HG02642 (cell line): ENCODE data around the gene PHC1.
"Not testable (repeated sequence)": the region's sequence is repeated elsewhere in the genome, so short reads cannot be mapped to it uniquely, and the experiment has no call there.

Experiments used
- ATAC-seq: cut with Tn5 transposase; IDR thresholded peaks from one replicate; pipeline ENCODE4 v1.9.1; 2021; ENCODE audit warnings: mild to moderate bottlenecking; ENCODE audit not compliant: unreplicated experiment, poor library complexity

PHC1 gene

DNA sequence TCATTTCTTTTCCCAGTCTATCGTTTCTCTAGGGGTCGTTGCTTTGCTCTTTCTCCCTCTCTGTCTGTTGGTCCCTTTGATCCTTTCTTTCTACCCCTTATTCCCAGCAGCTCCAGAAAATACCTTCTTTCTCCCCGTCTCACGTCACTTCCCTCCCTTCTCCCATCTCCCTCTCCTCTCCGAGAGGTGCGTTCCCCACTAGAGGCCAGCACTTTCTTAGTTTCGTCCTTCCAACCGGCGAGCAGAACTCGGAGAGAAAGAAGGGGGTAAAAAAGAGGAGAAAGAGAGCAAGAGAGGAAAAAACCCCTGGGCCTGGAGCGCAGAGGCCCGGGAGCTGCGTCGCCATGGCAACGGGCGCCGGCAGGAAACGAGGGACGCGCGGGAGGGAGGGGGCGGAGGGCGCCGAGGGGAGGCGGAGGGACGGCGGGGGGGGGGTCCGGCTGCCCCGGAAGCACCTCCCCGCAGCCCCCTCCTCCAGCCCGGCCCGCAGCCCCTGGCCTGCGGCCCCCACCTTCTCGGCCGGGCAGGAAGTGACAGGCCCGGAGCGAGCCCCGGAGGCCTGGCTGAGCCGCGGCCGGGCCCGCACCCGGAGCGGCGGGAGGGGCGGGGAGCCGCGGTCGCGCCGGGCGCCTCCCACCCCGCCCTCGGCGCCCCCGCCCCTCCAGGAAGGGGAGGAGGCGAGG is at the start of gene PHC1:
TSS of gene PHC1 (plus strand) at position 477 of the 683 bp plus-strand sequence. CDS start 3,169 bp downstream, outside the sequence.
- peak; percentile 78 for ATAC-seq

DNA sequence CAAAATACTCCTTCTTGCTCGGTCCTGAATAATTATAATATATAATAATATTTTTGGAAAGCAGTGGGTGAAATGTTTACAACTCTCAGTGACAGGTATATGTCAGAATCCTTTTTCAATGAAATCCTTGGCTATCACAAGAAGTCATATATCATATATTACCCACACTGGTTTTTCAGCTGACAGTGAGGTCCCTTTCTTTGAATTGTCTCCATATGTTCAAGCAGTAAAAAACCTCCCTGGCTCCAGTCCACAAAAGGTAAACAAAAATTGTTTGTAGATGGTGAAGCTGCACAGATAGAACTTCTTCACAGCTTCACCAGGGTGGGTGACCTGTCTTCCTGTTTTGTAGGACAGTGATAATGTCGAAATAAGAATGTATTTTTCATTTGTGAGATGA is 47.9 kb upstream of the PHC1 start:
- no peak for ATAC-seq

- ATAC-seq = no peak
These were observed 47.3 kb upstream of the PHC1 start for GRCh38 chr12:8867009-8867408.

GRCh38 chr12:8867786-8868185 is 46.5 kb upstream of the PHC1 start:
- no peak for ATAC-seq

DNA sequence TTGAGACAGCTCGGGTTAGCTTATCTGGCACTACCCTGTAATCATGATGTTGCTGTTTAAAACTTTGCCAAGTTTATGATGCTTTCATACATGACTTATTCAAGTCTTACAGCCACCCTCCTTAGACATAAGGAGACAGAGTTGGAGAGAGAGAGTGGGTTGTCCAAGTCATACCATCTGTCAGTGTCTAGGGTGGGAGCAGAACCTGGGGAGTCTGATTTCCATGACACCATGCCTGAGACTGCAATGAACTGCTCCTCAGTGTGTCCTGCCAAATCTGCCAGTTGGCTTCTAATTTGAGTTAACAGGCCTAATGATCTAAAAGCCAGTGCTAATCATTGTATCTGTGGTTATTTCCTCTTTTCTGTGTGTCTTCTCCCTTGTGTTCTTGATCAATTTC is 43.7 kb upstream of the PHC1 start:
- no peak for ATAC-seq

DNA sequence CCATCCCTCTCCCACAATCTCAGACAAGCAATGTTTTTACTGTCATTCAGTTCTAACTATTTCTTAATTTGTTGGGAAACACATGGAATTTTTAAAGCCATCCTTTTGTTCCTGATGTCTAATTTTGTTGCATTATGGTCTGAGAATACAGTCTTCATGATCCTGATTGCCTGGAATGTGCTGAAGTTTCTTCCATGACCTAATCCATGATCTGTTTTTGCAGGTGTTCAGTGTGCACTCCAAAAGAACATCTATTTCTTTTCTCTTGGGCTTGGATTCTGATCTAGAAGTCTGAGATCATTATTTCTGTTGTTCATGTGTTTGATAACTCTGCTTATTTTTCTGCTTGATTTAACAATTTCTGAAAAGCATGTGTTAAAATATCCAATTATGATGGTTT is 43.2 kb upstream of the PHC1 start:
- ATAC-seq = no peak

GRCh38 chr12:8876887-8877286 is 37.4 kb upstream of the PHC1 start:
- ATAC-seq = no peak

- no peak for ATAC-seq
These were observed 27.6 kb upstream of the PHC1 start for GRCh38 chr12:8886502-8887284.

DNA sequence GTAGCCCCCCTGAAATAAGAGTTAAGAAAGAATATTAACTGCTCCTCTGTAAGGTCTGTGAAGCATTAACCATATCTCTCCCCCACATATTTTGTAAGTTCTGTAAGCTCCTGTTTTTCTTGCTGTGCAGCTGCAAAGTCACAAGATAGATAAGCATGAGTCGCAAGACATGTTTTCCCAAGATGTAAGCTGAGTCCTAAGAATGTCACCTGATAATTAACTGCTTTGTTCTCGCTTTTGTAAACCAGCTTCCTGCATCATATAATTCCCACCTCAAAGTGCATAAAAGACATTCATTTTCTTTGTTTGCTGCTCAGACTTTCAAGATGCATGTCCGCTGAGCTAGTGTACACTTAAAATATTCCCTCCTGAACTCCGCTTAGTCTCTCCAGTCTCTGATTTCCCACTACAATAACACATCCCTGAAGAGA is 27.0 kb upstream of the PHC1 start:
- no peak for ATAC-seq

DNA sequence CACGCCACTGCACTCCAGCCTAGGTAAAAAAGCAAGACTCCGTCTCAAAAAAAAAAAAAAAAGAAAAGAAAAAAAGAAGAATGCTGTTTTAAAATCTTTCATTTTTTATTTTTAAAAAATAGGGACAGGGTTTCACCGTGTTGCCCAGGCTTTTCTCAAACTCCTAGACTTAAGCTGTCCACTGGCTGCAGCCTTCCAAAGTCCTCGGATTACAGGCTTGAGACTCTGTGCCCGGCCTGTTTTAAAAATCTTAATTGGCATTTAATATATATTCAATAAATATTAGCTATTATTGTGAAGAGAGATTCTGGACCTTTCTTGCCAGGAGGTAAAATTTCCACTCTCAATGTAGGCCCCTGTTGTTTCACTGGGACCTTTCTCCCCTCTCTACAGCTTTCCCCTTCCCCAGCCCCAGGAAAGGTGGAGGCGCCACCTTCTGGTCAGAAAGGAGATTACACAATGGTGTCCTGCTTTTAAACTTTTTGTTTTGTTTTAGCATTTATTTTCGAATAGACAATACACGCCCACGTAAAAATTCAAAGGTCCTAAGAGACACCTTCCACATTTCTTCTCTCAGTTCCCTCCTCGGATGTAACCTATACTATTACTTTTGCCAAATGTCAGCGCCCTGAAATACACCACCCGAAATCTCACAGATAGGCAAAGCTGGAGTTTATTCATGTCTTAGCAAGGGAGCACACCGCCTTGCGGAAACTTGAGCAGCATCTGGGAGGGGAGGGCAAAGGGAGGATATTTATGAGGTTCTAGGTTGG is 23.8 kb upstream of the PHC1 start:
- ATAC-seq = peak; percentile 54

- ATAC-seq = no peak
These were observed 22.3 kb upstream of the PHC1 start for GRCh38 chr12:8891976-8892375.

DNA sequence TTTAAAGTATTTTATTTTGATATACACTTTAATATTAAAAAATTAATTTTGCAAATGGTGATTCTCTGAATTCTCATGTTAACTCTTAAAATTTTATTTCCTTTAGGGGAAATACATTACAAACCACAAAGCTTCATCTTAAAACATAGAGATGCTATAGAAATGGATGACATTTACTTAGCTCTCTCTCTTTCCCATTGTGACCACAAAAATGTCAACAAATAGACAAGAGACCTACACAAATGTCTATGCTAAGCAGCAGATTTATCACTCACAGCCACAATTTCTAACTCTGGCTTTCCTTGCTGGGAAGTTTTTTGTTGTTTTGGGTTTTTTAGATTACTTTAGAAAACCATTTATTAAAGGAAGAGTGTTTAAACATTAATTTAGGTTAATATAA is 19.9 kb upstream of the PHC1 start:
- no peak for ATAC-seq

- ATAC-seq = no peak
These were observed 19.3 kb upstream of the PHC1 start for GRCh38 chr12:8894986-8895385.

DNA sequence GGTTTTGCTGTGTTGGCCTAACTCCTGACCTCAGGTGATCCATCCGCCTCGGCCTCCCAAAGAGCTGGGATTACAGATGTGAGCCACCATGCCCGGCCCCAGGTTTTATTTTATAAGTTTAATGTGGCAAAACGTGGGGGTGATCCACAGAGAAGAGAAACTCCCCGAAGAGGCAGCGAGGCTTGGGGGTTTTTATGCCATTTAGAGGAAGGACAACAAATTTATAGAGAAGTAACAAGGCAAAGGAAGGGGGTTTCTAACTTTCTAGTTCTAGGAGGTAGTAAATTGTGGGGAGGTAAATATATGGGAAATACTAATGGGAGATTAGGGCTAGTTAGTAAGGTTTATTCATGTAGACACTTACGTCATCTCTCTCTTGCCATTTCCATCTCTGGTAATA is 17.2 kb upstream of the PHC1 start:
- ATAC-seq = no peak

- no peak for ATAC-seq
These were observed 14.5 kb upstream of the PHC1 start for GRCh38 chr12:8899830-8900229.

GRCh38 chr12:8902703-8903102 is 11.6 kb upstream of the PHC1 start:
- not testable (repeated sequence) for ATAC-seq

DNA sequence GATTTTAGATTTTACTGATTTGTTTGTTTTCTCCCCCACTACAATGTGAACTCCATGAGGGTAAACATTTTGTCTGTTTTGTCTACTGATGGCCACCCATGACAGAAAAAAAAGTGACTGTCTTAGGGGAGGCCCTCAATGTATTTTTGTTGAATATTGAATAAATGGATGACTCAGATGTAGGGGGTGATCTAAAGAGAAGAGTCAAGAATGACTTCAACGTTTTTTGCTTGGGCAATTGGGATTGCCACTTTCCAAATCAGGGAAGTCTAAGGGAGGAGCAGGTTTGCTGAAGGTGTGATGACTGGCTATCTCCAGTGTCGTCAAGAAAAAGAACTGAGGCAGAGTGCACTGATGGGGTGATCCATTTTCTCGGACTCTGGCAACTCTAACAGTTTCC is 10.7 kb upstream of the PHC1 start:
- ATAC-seq = no peak

- no peak for ATAC-seq
These were observed 9.6 kb upstream of the PHC1 start for GRCh38 chr12:8904665-8905064.

DNA sequence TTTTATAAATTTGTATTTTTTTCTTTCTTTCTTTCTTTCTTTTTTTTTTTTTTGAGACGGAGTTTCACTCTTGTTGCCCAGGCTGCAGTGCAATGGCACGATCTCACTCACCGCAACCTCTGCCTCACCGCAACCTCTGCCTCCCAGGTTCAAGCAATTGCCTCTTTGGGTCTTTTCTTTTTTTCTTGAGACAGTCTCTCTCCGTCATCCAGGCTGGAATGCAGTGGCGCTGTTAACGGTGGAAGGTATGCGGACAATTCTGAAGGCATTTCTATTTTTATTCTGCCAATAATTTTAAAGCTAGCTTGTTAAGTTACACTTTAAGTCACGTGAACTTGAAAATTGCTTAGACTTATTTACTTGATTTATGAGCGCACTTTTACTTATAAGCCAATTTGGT is 8.8 kb upstream of the PHC1 start:
- no peak for ATAC-seq

- no peak for ATAC-seq
These were observed 7.8 kb upstream of the PHC1 start for GRCh38 chr12:8906266-8907180.
